ENCODE results near the gene CALML3.

Gene CALML3

GRCh38 chr10:5523796-5524574 is 776 bp upstream of the CALML3 start:
- no peak for DNase-seq

- DNase-seq = no peak
These were observed 990 bp downstream of the CALML3 start for GRCh38 chr10:5525561-5526341.

- DNase-seq = no peak
These were observed 2.0 kb downstream of the CALML3 start for GRCh38 chr10:5526691-5527331.

GRCh38 chr10:5527332-5528200 is 2.8 kb downstream of the CALML3 start:
- DNase-seq = no peak

GRCh38 chr10:5528989-5529701 is 4.4 kb downstream of the CALML3 start:
- DNase-seq = no peak

GRCh38 chr10:5529702-5530411 is 5.1 kb downstream of the CALML3 start:
- no peak for DNase-seq

- no peak for DNase-seq
These were observed 5.6 kb downstream of the CALML3 start for GRCh38 chr10:5530412-5530806.

- DNase-seq = no peak
These were observed 6.2 kb downstream of the CALML3 start for GRCh38 chr10:5530846-5531557.

- DNase-seq = no peak
These were observed 7.0 kb downstream of the CALML3 start for GRCh38 chr10:5531558-5532306.

- DNase-seq = no peak
These were observed 7.5 kb downstream of the CALML3 start for GRCh38 chr10:5532307-5532605.

GRCh38 chr10:5532618-5533097 is 7.9 kb downstream of the CALML3 start:
- no peak for DNase-seq

- DNase-seq = no peak
These were observed 8.5 kb downstream of the CALML3 start for GRCh38 chr10:5533098-5533731.

GRCh38 chr10:5534051-5534821 is 9.5 kb downstream of the CALML3 start:
- DNase-seq = no peak

- no peak for DNase-seq
These were observed 10.4 kb downstream of the CALML3 start for GRCh38 chr10:5534880-5535856.

GRCh38 chr10:5536486-5537081 is 11.8 kb downstream of the CALML3 start:
- no peak for DNase-seq

GRCh38 chr10:5537684-5538083 is 12.9 kb downstream of the CALML3 start:
- no peak for DNase-seq

Measured in amygdala (tissue), 56 donors.